CD4-positive, alpha-beta T cell (primary cell): ENCODE results near the gene DHRSX. TPM values are rescaled to one million over a fixed set of nuclear protein-coding genes. Genes with fewer than 3 reads are reported as not detected.

Source experiments
- ATAC-seq: fragments of 200-7000 bp; cut with Tn5 transposase; one replicate; pipeline ENCODE4 v1.10.0; 2022; ENCODE audit warnings: mild to moderate bottlenecking; ENCODE audit not compliant: poor library complexity
- CTCF ChIA-PET: fragments of 350-600 bp; sonication (Branson Sonifier 250); formaldehyde crosslinking; loops from one replicate; lab custom pipeline; 2021; ENCODE audit warnings: antibody characterized with exemption, inconsistent platforms; lab: Charles Lee
- POLR2A ChIA-PET: fragments of 350-600 bp; sonication (Branson Sonifier 250); formaldehyde crosslinking; loops from one replicate; lab custom pipeline; 2021; ENCODE audit warnings: antibody characterized with exemption, inconsistent platforms; lab: Charles Lee
- DNase-seq, 14 experiments: peaks; one replicate each; pipeline ENCODE4 v3.0.0-alpha.2; 2013 to 2020; ENCODE audit warnings: mixed read lengths in 2 of 14
- H3K27ac ChIP-seq, 2 donors: one replicate each; pipeline versions ENCODE4 v1.5.1 to v1.7.0; 2013; ENCODE audit warnings: low read length in 2 of 2, low read depth in 1 of 2, mild to moderate bottlenecking in 1 of 2
- H3K27me3 ChIP-seq, 2 experiments: 1 replicate in 1 of 2; 2 replicates in 1 of 2; pipeline versions ENCODE4 v1.6.1 to v1.7.0; 2013; ENCODE audit warnings: low read length in 2 of 2, control low read depth in 1 of 2, mild to moderate bottlenecking in 1 of 2, moderate library complexity in 1 of 2; ENCODE audit not compliant: insufficient read depth in 2 of 2, control insufficient read depth in 1 of 2
- H3K36me3 ChIP-seq: one replicate; pipeline ENCODE4 v1.6.1; 2013; ENCODE audit warnings: low read length, control low read depth; ENCODE audit not compliant: insufficient read depth
- H3K4me1 ChIP-seq: one replicate; pipeline ENCODE4 v1.6.1; 2013; ENCODE audit warnings: low read length, control low read depth; ENCODE audit not compliant: insufficient read depth
- H3K4me3 ChIP-seq: one replicate; pipeline ENCODE4 v1.5.1; 2013; ENCODE audit warnings: mild to moderate bottlenecking, low read length, moderate library complexity
- H3K9me3 ChIP-seq, 2 experiments: 1 replicate in 1 of 2; 2 replicates in 1 of 2; pipeline versions ENCODE4 v1.6.1 to v1.7.0; 2013; ENCODE audit warnings: low read length in 2 of 2, mild to moderate bottlenecking in 2 of 2, control low read depth in 1 of 2, moderate library complexity in 1 of 2; ENCODE audit not compliant: control insufficient read depth in 1 of 2, insufficient read depth in 1 of 2
- H3K27ac Mint-ChIP-seq: one replicate; pipeline ENCODE4 v1.8.0; 2020; ENCODE audit warnings: mixed read lengths
- H3K27me3 Mint-ChIP-seq: one replicate; pipeline ENCODE4 v1.8.0; 2021; ENCODE audit warnings: mixed read lengths
- H3K36me3 Mint-ChIP-seq: one replicate; pipeline ENCODE4 v1.8.0; 2021; ENCODE audit warnings: low read depth, mixed read lengths
- H3K4me1 Mint-ChIP-seq: one replicate; pipeline ENCODE4 v1.8.0; 2021; ENCODE audit warnings: low read depth, mixed read lengths
- H3K4me3 Mint-ChIP-seq: one replicate; pipeline ENCODE4 v1.8.0; 2020; ENCODE audit warnings: mild to moderate bottlenecking, mixed read lengths
- H3K9me3 Mint-ChIP-seq: one replicate; pipeline ENCODE4 v1.8.0; 2020; ENCODE audit warnings: mixed read lengths
- intact Hi-C, 2 experiments: fragments of 100-400 bp; cut with DNase I in 1 of 2; cut with micrococcal nuclease in 1 of 2; formaldehyde crosslinking; loops; one replicate each; pipeline versions ENCODE4 v1.15.1 to v1.9.0; 2023 to 2025; cut with DNase I, micrococcal nuclease
- total RNA-seq, 174 experiments: library from RNA in 2 of 174; stranded (reverse) in 2 of 174; gene quantifications; one replicate each; pipeline ENCODE4 v1.2.3 and lab custom pipeline; 2021 to 2026
- TF ChIP-seq, protein P1 (sequence below): fragments of 200-600 bp; IDR thresholded peaks from one replicate; pipeline ENCODE4 v1.8.0; 2022; ENCODE audit warnings: antibody characterized with exemption, mild to moderate bottlenecking

Gene DHRSX
- total RNA-seq, 2 experiments from 2014 or later: 12.1 to 13.9 TPM

- Mint-ChIP-seq H3K4me1 (peaks cover 31% of the 10 kb centered on the region), H3K4me3 (peak overlapping the region; percentile 88), H3K36me3 (peaks cover 17% of the 10 kb centered on the region), H3K27ac (peak overlapping the region; percentile 84), H3K9me3 (no peaks in the 10 kb centered on the region), H3K27me3 (no peaks in the 10 kb centered on the region)
- CTCF ChIA-PET: no interaction called here
- ATAC-seq (no peak), DNase-seq (no peak)
- no peaks in the 10 kb centered on the region for H3K27me3 ChIP-seq
- no peak overlapping the region for H3K27ac ChIP-seq
- TF ChIP-seq, protein P1, sequence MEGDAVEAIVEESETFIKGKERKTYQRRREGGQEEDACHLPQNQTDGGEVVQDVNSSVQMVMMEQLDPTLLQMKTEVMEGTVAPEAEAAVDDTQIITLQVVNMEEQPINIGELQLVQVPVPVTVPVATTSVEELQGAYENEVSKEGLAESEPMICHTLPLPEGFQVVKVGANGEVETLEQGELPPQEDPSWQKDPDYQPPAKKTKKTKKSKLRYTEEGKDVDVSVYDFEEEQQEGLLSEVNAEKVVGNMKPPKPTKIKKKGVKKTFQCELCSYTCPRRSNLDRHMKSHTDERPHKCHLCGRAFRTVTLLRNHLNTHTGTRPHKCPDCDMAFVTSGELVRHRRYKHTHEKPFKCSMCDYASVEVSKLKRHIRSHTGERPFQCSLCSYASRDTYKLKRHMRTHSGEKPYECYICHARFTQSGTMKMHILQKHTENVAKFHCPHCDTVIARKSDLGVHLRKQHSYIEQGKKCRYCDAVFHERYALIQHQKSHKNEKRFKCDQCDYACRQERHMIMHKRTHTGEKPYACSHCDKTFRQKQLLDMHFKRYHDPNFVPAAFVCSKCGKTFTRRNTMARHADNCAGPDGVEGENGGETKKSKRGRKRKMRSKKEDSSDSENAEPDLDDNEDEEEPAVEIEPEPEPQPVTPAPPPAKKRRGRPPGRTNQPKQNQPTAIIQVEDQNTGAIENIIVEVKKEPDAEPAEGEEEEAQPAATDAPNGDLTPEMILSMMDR: no peak
- no peaks in the 10 kb centered on the region for H3K9me3 ChIP-seq
- no peak overlapping the region for H3K4me3 ChIP-seq
- no peaks in the 10 kb centered on the region for H3K36me3 ChIP-seq
- peaks cover 32% of the 10 kb centered on the region for H3K4me1 ChIP-seq
- intact Hi-C loops: loop anchor here in 1 of 2 experiments (1.0 to 10.0 kb wide), 2 partner anchors 107 to 837 kb away; no protein-coding TSS in a partner anchor
- POLR2A ChIA-PET: no interaction called here
Observed at GRCh38 chrX:2501559-2502102, 855 bp upstream of the DHRSX start.

DNA sequence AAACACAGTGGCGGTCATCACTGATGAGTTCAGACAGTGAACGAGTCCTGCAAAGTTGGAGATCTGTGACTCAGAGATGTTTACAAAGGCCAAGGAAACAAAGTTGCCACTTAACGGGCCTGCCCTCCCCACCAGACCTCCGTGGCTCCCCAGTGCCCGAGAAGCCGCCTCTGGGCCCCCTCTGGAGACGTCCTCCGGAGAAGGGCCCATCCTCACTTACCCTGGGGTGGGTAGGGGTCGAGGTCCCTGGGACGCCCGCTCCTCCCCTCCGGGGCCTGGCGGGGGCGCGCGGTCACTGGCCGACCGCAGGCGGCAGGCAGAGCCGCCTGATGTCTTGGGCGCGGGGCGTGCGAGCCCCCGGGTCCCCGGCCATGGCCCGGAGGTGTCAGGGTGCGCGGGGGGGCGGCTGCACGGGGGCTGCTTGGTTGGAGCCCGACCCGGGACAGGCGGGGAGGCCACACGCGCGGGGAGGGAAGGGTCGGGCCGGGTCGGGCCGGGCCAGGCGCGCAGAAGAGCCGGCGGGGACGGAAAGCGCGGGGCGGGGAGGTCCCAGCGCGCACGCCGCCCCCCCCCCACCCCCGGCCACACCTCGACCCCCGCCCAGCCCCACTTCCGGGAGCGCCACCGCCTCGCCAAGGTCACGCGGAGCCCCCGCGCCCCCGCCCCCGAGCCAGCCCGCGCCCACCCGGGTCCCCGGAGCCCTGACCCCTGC, 529 bp downstream of the DHRSX start:
- Mint-ChIP-seq H3K4me3 (peak overlapping the region; percentile 89), H3K4me1 (peaks cover 31% of the 10 kb centered on the region), H3K9me3 (no peaks in the 10 kb centered on the region), H3K27me3 (no peaks in the 10 kb centered on the region), H3K36me3 (peaks cover 17% of the 10 kb centered on the region), H3K27ac (peak overlapping the region; percentile 86)
- Histone ChIP-seq H3K9me3 (no peaks in the 10 kb centered on the region), H3K27ac (peak overlapping the region; percentile 43 to 55), H3K27me3 (no peaks in the 10 kb centered on the region), H3K4me1 (peaks cover 32% of the 10 kb centered on the region), H3K4me3 (peak overlapping the region; percentile 67), H3K36me3 (no peaks in the 10 kb centered on the region)
- ATAC-seq (peak; percentile 42), DNase-seq (peak in 11 of 14 experiments; percentile 9 to 53 (median 25))
- TF ChIP-seq, protein P1: no peak
- ChIA-PET POLR2A (no interaction called here), CTCF (no interaction called here)
- intact Hi-C loops: loop anchor here in 1 of 2 experiments (10.0 kb wide), 1 partner anchor 835 kb away; no protein-coding TSS in a partner anchor

- H3K27me3 ChIP-seq: no peaks in the 10 kb centered on the region
- H3K36me3 Mint-ChIP-seq: peaks cover 17% of the 10 kb centered on the region
- H3K4me3 ChIP-seq: peak overlapping the region; percentile 67
- H3K36me3 ChIP-seq: no peaks in the 10 kb centered on the region
- ATAC-seq: no peak
- H3K27me3 Mint-ChIP-seq: no peaks in the 10 kb centered on the region
- no peaks in the 10 kb centered on the region for H3K9me3 ChIP-seq
- H3K4me1 Mint-ChIP-seq: peaks cover 31% of the 10 kb centered on the region
- H3K27ac Mint-ChIP-seq: peak overlapping the region; percentile 86
- H3K4me3 Mint-ChIP-seq: peak overlapping the region; percentile 89
- TF ChIP-seq, protein P1: no peak
- no peak for DNase-seq
- H3K27ac ChIP-seq: peak overlapping the region in 1 of 2 donors; percentile 55
- H3K9me3 Mint-ChIP-seq: no peaks in the 10 kb centered on the region
- H3K4me1 ChIP-seq: peaks cover 32% of the 10 kb centered on the region
- ChIA-PET POLR2A (no interaction called here), CTCF (no interaction called here)
- intact Hi-C loops: loop anchor here in 1 of 2 experiments (5.0 kb wide), 1 partner anchor 318 kb away; no protein-coding TSS in a partner anchor
Observed at GRCh38 chrX:2499507-2499906, 1.3 kb downstream of the DHRSX start.
